ENCODE data around the gene PPP3R2. TPM values are rescaled to one million over a fixed set of nuclear protein-coding genes. Genes with fewer than 3 reads are reported as not detected.
"Not testable (repeated sequence)": the region's sequence is repeated elsewhere in the genome, so short reads cannot be mapped to it uniquely, and the experiment has no call there.

PPP3R2 gene
- total RNA-seq, 1 donor = not detected

DNA sequence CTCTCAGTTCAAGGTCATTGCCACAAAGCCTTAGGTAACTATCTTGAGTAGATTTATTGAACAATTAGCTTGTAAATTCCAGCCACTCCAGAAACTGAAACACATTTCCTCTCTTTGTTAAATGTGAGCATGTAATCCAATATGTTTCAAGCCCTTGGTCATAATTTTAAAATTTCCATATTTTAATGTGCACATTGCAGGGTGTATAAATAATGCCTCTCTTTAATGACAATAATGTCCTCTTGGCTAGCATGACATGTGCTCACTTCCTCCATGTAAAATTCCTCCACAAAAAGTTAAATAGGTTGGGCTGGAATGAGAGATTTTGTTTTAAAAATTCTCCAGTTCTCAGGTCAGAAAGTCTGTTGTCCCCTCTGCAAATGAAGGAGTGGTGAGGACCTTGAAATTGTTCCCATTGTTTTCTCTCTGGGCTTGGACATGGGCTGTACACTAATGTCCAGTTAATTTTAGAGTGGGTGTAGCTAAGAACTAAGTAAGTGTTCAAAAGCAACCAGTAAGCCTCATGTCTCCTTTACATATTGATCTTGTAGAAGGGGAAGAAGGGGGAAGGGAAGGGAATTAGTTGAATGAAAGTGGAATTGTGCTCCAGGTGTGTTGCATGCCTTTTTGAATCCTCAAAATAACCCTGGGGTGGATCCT is 2.9 kb downstream of the PPP3R2 start:
- no peak for DNase-seq (ENCODE audit: low read depth)
- TF ChIP-seq, protein P1, sequence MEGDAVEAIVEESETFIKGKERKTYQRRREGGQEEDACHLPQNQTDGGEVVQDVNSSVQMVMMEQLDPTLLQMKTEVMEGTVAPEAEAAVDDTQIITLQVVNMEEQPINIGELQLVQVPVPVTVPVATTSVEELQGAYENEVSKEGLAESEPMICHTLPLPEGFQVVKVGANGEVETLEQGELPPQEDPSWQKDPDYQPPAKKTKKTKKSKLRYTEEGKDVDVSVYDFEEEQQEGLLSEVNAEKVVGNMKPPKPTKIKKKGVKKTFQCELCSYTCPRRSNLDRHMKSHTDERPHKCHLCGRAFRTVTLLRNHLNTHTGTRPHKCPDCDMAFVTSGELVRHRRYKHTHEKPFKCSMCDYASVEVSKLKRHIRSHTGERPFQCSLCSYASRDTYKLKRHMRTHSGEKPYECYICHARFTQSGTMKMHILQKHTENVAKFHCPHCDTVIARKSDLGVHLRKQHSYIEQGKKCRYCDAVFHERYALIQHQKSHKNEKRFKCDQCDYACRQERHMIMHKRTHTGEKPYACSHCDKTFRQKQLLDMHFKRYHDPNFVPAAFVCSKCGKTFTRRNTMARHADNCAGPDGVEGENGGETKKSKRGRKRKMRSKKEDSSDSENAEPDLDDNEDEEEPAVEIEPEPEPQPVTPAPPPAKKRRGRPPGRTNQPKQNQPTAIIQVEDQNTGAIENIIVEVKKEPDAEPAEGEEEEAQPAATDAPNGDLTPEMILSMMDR (IDR thresholded peaks at IDR 0.05; ENCODE audit: insufficient read depth, low read depth, low read length) = no peak
- H3K4me3 ChIP-seq (ENCODE audit: low read depth, low read length) = no peak overlapping the region

DNA sequence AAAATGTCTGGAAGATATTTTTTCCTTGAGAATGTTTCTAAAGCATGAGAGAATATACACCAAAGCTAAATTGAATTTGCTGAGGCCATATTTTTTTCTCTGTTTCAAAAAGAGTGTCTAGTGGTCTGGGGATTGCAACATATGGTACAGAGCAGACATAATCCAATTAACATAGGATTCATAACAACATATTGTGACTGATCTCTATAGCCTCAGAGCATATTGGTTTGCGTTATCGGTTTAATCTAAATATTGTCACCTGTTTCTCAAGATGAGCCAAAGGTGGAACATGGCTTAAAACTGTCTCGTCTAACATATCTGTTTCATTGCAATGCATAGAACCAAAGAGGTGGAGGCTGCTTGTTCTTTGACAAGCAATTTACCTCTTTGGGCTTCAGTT is 3.9 kb downstream of the PPP3R2 start:
- TF ChIP-seq, protein P1 (IDR thresholded peaks at IDR 0.05; ENCODE audit: insufficient read depth, low read depth, low read length) = no peak
- H3K4me3 ChIP-seq (ENCODE audit: low read depth, low read length) = no peak overlapping the region
- no peak for DNase-seq (ENCODE audit: low read depth)

DNA sequence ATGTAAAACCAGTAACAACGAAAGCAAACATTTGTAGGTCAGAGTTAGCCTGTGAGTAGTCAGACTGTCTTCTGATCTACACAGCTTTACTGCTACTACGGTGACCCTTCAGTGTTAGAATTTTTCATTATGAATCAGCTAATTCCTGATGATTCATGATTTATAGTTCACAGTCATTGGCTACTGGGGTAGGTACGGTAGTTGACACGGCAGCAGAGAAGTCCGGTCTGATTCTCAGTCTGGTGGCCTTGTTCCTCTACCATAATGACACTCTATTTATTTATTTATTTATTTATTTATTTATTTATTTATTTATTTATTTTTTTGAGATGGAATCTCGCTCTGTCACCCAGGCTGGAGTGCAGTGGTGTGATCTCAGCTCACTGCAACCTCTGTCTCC is 4.7 kb downstream of the PPP3R2 start:
- not testable (repeated sequence) for H3K4me3 ChIP-seq (ENCODE audit: low read depth, low read length)
- DNase-seq (ENCODE audit: low read depth) = peak; percentile 6

- DNase-seq (ENCODE audit: low read depth) = no peak
- TF ChIP-seq, protein P1 (IDR thresholded peaks at IDR 0.05; ENCODE audit: insufficient read depth, low read depth, low read length) = no peak
- no peak overlapping the region for H3K4me3 ChIP-seq (ENCODE audit: low read depth, low read length)
Measured at GRCh38 chr9:101587332-101588043, 7.3 kb downstream of the PPP3R2 start.

GRCh38 chr9:101586651-101587050 is 8.1 kb downstream of the PPP3R2 start:
- TF ChIP-seq, protein P1 (IDR thresholded peaks at IDR 0.05; ENCODE audit: insufficient read depth, low read depth, low read length) = no peak
- DNase-seq (ENCODE audit: low read depth) = no peak
- H3K4me3 ChIP-seq (ENCODE audit: low read depth, low read length) = no peak overlapping the region

GRCh38 chr9:101585740-101586139 is 9.0 kb downstream of the PPP3R2 start:
- no peak for DNase-seq (ENCODE audit: low read depth)
- no peak overlapping the region for H3K4me3 ChIP-seq (ENCODE audit: low read depth, low read length)
- TF ChIP-seq, protein P1 (IDR thresholded peaks at IDR 0.05; ENCODE audit: insufficient read depth, low read depth, low read length) = no peak

- DNase-seq (ENCODE audit: low read depth) = peak; percentile 86
- H3K4me3 ChIP-seq (ENCODE audit: low read depth, low read length) = no peak overlapping the region
- TF ChIP-seq, protein P1 (IDR thresholded peaks at IDR 0.05; ENCODE audit: insufficient read depth, low read depth, low read length) = no peak
Measured at GRCh38 chr9:101582553-101582952, 12.2 kb downstream of the PPP3R2 start.
